ENCODE data around the gene EPM2A. TPM values are rescaled to one million over a fixed set of nuclear protein-coding genes. Genes with fewer than 3 reads are reported as not detected.

EPM2A gene
- total and polyA plus RNA-seq, 2 donors = 9.3 to 10.0 TPM

DNA sequence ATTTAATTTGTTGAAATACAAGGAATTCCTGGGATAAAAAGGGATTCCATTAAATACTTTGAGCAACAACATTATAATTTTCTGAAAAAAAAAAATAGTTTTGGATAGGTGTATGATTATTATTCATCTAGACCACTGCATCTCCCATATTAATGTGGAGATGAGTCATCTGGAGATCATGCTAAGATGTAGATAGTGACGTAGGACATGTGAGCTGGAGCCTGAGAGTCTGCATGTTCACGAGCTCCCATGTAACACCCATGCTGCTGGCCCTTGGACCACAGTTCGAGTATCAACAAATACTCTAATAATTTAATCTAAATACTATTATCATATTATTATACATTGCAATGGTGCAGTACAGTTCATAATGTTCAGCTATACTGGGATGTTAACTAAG is 91.6 kb downstream of the EPM2A start:
- no peak for DNase-seq (ENCODE audit: low read depth in 6 of 9, low spot score in 9 of 9)
- no peaks in the 10 kb centered on the region for H3K9me3 ChIP-seq (ENCODE audit: control insufficient read depth in 2 of 2, insufficient read depth in 1 of 2, low read length in 1 of 2)
- no peaks in the 10 kb centered on the region for H3K4me1 ChIP-seq (ENCODE audit: control insufficient read depth in 2 of 2, insufficient read depth in 2 of 2, low read length in 2 of 2)
- H3K4me3 ChIP-seq (ENCODE audit: low read length in 2 of 2) = no peak overlapping the region
- H3K27ac ChIP-seq (ENCODE audit: low read depth in 1 of 2, low read length in 1 of 2) = no peak overlapping the region
- H3K36me3 ChIP-seq (ENCODE audit: control insufficient read depth in 2 of 2, insufficient read depth in 2 of 2, low read length in 1 of 2) = no peaks in the 10 kb centered on the region
- WGBS = 97% methylated on average over 3 of the region's 3 CpGs
- no peaks in the 10 kb centered on the region for H3K27me3 ChIP-seq (ENCODE audit: control insufficient read depth in 2 of 2, insufficient read depth in 1 of 2, low read length in 1 of 2)

DNA sequence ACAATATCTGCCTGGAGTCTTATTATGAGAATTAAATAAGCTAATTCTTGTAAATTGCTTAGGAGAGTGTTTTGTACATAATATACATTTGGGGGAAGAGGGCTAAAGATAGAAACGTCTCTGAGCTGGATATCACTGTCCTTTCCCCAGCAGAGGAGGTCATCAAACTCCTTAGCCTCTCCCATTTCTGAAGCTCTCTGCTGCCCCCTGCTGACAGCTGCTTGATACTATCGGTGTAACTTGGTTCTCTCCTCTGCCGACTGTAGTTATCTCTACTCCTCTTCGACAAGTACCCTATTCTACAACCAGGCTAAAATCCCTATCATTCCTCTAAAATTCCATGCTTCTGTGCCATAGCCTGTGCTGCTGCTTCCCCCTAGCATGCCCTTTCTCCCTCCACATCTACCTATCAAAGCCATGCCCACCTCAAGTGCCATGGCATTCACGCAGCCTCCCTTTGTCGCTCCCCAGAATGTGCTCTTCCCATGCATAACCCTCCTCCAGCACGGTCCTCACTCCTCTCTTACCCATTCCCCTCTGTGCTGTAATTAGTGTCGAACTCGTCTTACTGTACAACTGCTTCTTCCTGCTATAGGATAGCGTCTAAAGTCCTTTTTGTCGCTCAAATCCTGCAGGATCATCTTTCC is 101.2 kb downstream of the EPM2A start:
- Histone ChIP-seq H3K4me1 (ENCODE audit: control insufficient read depth in 2 of 2, insufficient read depth in 2 of 2, low read length in 2 of 2) (no peaks in the 10 kb centered on the region), H3K4me3 (ENCODE audit: low read length in 2 of 2) (no peak overlapping the region), H3K9me3 (ENCODE audit: control insufficient read depth in 2 of 2, insufficient read depth in 1 of 2, low read length in 1 of 2) (no peaks in the 10 kb centered on the region), H3K27me3 (ENCODE audit: control insufficient read depth in 2 of 2, insufficient read depth in 1 of 2, low read length in 1 of 2) (no peaks in the 10 kb centered on the region), H3K27ac (ENCODE audit: low read depth in 1 of 2, low read length in 1 of 2) (no peak overlapping the region), H3K36me3 (ENCODE audit: control insufficient read depth in 2 of 2, insufficient read depth in 2 of 2, low read length in 1 of 2) (peaks cover 0 to 2% of the 10 kb centered on the region in 2 donors)
- 59% methylated on average over 11 of the region's 11 CpGs for WGBS
- DNase-seq (ENCODE audit: low read depth in 6 of 9, low spot score in 9 of 9) = peak; percentile 33 to 83 (median 62)

- Histone ChIP-seq H3K4me3 (ENCODE audit: low read length in 2 of 2) (no peak overlapping the region), H3K9me3 (ENCODE audit: control insufficient read depth in 2 of 2, insufficient read depth in 1 of 2, low read length in 1 of 2) (no peaks in the 10 kb centered on the region), H3K27me3 (ENCODE audit: control insufficient read depth in 2 of 2, insufficient read depth in 1 of 2, low read length in 1 of 2) (no peaks in the 10 kb centered on the region), H3K36me3 (ENCODE audit: control insufficient read depth in 2 of 2, insufficient read depth in 2 of 2, low read length in 1 of 2) (peaks cover 0 to 4% of the 10 kb centered on the region in 2 donors), H3K27ac (ENCODE audit: low read depth in 1 of 2, low read length in 1 of 2) (no peak overlapping the region), H3K4me1 (ENCODE audit: control insufficient read depth in 2 of 2, insufficient read depth in 2 of 2, low read length in 2 of 2) (no peaks in the 10 kb centered on the region)
- DNase-seq (ENCODE audit: low read depth in 6 of 9, low spot score in 9 of 9) = no peak
- 98% methylated on average over 6 of the region's 6 CpGs for WGBS
Measured at GRCh38 chr6:145632971-145633370, 102.3 kb downstream of the EPM2A start.

DNA sequence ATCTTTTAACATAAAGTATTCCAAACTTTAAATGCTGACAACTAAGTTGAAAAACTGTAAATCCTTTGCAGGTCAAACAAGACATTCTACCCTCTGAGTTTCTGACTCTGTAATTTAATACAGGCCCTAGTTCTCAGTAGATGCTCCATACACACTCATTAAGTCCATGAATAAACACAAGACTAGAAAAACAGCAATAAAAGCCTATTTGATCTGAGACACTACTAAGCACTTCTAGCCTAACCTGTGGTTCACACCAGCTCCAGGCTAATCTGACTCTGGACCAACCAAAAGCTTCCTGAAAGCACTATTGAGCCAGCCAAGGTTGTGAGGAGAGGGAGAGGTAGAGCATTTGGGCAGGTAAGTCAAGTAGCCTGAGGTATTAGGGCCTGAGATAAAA is 103.9 kb downstream of the EPM2A start:
- Histone ChIP-seq H3K36me3 (ENCODE audit: control insufficient read depth in 2 of 2, insufficient read depth in 2 of 2, low read length in 1 of 2) (peaks cover 3 to 10% of the 10 kb centered on the region in 2 donors), H3K27me3 (ENCODE audit: control insufficient read depth in 2 of 2, insufficient read depth in 1 of 2, low read length in 1 of 2) (no peaks in the 10 kb centered on the region), H3K4me1 (ENCODE audit: control insufficient read depth in 2 of 2, insufficient read depth in 2 of 2, low read length in 2 of 2) (no peaks in the 10 kb centered on the region), H3K4me3 (ENCODE audit: low read length in 2 of 2) (no peak overlapping the region), H3K27ac (ENCODE audit: low read depth in 1 of 2, low read length in 1 of 2) (no peak overlapping the region), H3K9me3 (ENCODE audit: control insufficient read depth in 2 of 2, insufficient read depth in 1 of 2, low read length in 1 of 2) (no peaks in the 10 kb centered on the region)
- no peak for DNase-seq (ENCODE audit: low read depth in 6 of 9, low spot score in 9 of 9)

GRCh38 chr6:145630598-145630997 is 104.7 kb downstream of the EPM2A start:
- Histone ChIP-seq H3K36me3 (ENCODE audit: control insufficient read depth in 2 of 2, insufficient read depth in 2 of 2, low read length in 1 of 2) (peaks cover 3 to 10% of the 10 kb centered on the region in 2 donors), H3K27me3 (ENCODE audit: control insufficient read depth in 2 of 2, insufficient read depth in 1 of 2, low read length in 1 of 2) (no peaks in the 10 kb centered on the region), H3K4me1 (ENCODE audit: control insufficient read depth in 2 of 2, insufficient read depth in 2 of 2, low read length in 2 of 2) (no peaks in the 10 kb centered on the region), H3K9me3 (ENCODE audit: control insufficient read depth in 2 of 2, insufficient read depth in 1 of 2, low read length in 1 of 2) (no peaks in the 10 kb centered on the region), H3K4me3 (ENCODE audit: low read length in 2 of 2) (no peak overlapping the region), H3K27ac (ENCODE audit: low read depth in 1 of 2, low read length in 1 of 2) (no peak overlapping the region)
- WGBS = 98% methylated on average over 3 of the region's 3 CpGs
- no peak for DNase-seq (ENCODE audit: low read depth in 6 of 9, low spot score in 9 of 9)

DNA sequence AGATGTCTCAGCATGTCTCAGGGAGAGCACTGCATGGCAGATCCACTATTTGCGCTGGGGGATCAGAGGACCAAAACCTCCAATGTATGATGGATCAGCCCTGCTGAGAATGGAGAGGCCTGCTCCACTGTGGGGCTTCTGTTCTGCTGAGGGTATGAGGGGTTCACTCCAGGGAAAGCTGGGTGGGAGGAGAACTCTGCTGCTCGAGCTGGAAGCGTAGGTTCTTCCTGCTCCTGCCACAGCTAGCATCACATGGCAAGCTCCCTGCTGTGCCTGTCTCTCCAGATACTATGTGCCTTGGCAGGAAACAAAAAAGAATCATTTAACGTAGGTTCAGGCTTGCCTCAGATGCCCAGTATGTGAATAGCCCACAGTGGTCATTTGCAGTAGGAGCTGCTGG is 105.8 kb downstream of the EPM2A start:
- H3K36me3 ChIP-seq (ENCODE audit: control insufficient read depth in 2 of 2, insufficient read depth in 2 of 2, low read length in 1 of 2) = peaks cover 3 to 10% of the 10 kb centered on the region in 2 donors
- H3K4me3 ChIP-seq (ENCODE audit: low read length in 2 of 2) = no peak overlapping the region
- H3K27me3 ChIP-seq (ENCODE audit: control insufficient read depth in 2 of 2, insufficient read depth in 1 of 2, low read length in 1 of 2) = no peaks in the 10 kb centered on the region
- H3K27ac ChIP-seq (ENCODE audit: low read depth in 1 of 2, low read length in 1 of 2) = no peak overlapping the region
- H3K4me1 ChIP-seq (ENCODE audit: control insufficient read depth in 2 of 2, insufficient read depth in 2 of 2, low read length in 2 of 2) = no peaks in the 10 kb centered on the region
- DNase-seq (ENCODE audit: low read depth in 6 of 9, low spot score in 9 of 9) = no peak
- H3K9me3 ChIP-seq (ENCODE audit: control insufficient read depth in 2 of 2, insufficient read depth in 1 of 2, low read length in 1 of 2) = no peaks in the 10 kb centered on the region
- WGBS = 97% methylated on average over 4 of the region's 4 CpGs

DNA sequence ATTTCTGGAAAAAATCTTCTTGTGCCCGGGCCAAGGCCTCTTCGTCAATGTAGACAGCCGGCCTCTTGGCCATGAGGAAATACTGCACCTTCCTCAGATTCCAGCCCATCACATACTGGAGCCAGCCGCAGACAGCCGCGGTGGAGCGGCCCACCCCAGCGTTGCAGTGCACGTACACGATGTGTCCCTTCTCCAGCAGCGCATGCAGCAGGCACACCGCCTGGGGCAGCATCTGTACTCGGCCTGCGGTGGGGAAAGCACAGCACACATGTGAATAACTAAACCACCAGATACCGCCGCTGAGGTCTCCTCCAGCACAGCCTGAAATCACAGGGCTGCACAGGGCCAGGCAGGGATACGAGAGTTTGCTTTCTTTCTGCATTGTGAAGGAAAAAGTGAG is 107.9 kb downstream of the EPM2A start:
- 99% methylated on average over 17 of the region's 17 CpGs for WGBS
- no peak for DNase-seq (ENCODE audit: low read depth in 6 of 9, low spot score in 9 of 9)
- H3K4me3 ChIP-seq (ENCODE audit: low read length in 2 of 2) = no peak overlapping the region
- H3K36me3 ChIP-seq (ENCODE audit: control insufficient read depth in 2 of 2, insufficient read depth in 2 of 2, low read length in 1 of 2) = peaks cover 3 to 10% of the 10 kb centered on the region in 2 donors
- no peaks in the 10 kb centered on the region for H3K27me3 ChIP-seq (ENCODE audit: control insufficient read depth in 2 of 2, insufficient read depth in 1 of 2, low read length in 1 of 2)
- no peak overlapping the region for H3K27ac ChIP-seq (ENCODE audit: low read depth in 1 of 2, low read length in 1 of 2)
- H3K4me1 ChIP-seq (ENCODE audit: control insufficient read depth in 2 of 2, insufficient read depth in 2 of 2, low read length in 2 of 2) = no peaks in the 10 kb centered on the region
- H3K9me3 ChIP-seq (ENCODE audit: control insufficient read depth in 2 of 2, insufficient read depth in 1 of 2, low read length in 1 of 2) = no peaks in the 10 kb centered on the region

DNA sequence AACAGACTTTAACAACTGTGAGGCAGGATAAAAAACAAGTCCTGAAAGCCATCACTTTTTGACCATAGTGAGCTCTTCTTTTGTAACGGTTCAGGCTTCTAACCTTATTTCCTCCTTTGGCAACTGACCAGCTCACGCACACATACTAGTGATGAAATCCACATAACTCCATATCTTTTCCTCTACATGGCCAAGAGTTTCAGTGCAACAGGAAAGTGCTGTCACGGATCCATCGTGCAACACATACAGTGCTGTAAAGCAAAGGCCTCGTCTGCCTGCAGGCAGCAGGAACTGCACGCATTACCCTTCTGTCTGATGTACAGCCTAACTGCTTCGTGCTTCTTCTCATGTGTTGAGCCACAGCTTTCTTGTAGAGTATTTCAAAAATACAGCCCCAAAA is 108.5 kb downstream of the EPM2A start:
- Histone ChIP-seq H3K9me3 (ENCODE audit: control insufficient read depth in 2 of 2, insufficient read depth in 1 of 2, low read length in 1 of 2) (no peaks in the 10 kb centered on the region), H3K36me3 (ENCODE audit: control insufficient read depth in 2 of 2, insufficient read depth in 2 of 2, low read length in 1 of 2) (peaks cover 3 to 10% of the 10 kb centered on the region in 2 donors), H3K27me3 (ENCODE audit: control insufficient read depth in 2 of 2, insufficient read depth in 1 of 2, low read length in 1 of 2) (no peaks in the 10 kb centered on the region), H3K4me3 (ENCODE audit: low read length in 2 of 2) (no peak overlapping the region), H3K27ac (ENCODE audit: low read depth in 1 of 2, low read length in 1 of 2) (no peak overlapping the region), H3K4me1 (ENCODE audit: control insufficient read depth in 2 of 2, insufficient read depth in 2 of 2, low read length in 2 of 2) (no peaks in the 10 kb centered on the region)
- WGBS = 96% methylated on average over 7 of the region's 7 CpGs
- DNase-seq (ENCODE audit: low read depth in 6 of 9, low spot score in 9 of 9) = no peak

GRCh38 chr6:145623231-145623630 is 112.1 kb downstream of the EPM2A start:
- Histone ChIP-seq H3K36me3 (ENCODE audit: control insufficient read depth in 2 of 2, insufficient read depth in 2 of 2, low read length in 1 of 2) (peaks cover 3 to 6% of the 10 kb centered on the region in 2 donors), H3K4me3 (ENCODE audit: low read length in 2 of 2) (no peak overlapping the region), H3K27ac (ENCODE audit: low read depth in 1 of 2, low read length in 1 of 2) (no peak overlapping the region), H3K9me3 (ENCODE audit: control insufficient read depth in 2 of 2, insufficient read depth in 1 of 2, low read length in 1 of 2) (no peaks in the 10 kb centered on the region), H3K4me1 (ENCODE audit: control insufficient read depth in 2 of 2, insufficient read depth in 2 of 2, low read length in 2 of 2) (no peaks in the 10 kb centered on the region), H3K27me3 (ENCODE audit: control insufficient read depth in 2 of 2, insufficient read depth in 1 of 2, low read length in 1 of 2) (no peaks in the 10 kb centered on the region)
- WGBS = 98% methylated on average over 1 of the region's 1 CpG
- DNase-seq (ENCODE audit: low read depth in 6 of 9, low spot score in 9 of 9) = no peak

All from thymus (tissue), 11 donors.